ENCODE data around the gene TRMT1.
"Not testable (repeated sequence)": the region's sequence is repeated elsewhere in the genome, so short reads cannot be mapped to it uniquely, and the experiment has no call there.

TRMT1 gene

GRCh38 chr19:13150187-13150930 is 33.8 kb upstream of the TRMT1 start, which contains the start of the genes IER2 and STX10:
IER2 (plus strand) TSS chr19:13150411; CDS start chr19:13153187, 2,776 bp downstream.
STX10 (minus strand) TSS chr19:13150375; CDS start chr19:13150173, 202 bp downstream.
- FAIRE-seq: no peak

GRCh38 chr19:13149628-13150186 is 33.2 kb upstream of the TRMT1 start:
- FAIRE-seq: no peak

GRCh38 chr19:13149173-13149627 is 32.7 kb upstream of the TRMT1 start:
- not testable (repeated sequence) for FAIRE-seq

GRCh38 chr19:13146763-13147563 is 30.4 kb upstream of the TRMT1 start:
- FAIRE-seq: no peak

- no peak for FAIRE-seq
Measured at GRCh38 chr19:13139633-13140311, 23.2 kb upstream of the TRMT1 start.

- no peak for FAIRE-seq
Measured at GRCh38 chr19:13138916-13139198, 22.3 kb upstream of the TRMT1 start.

GRCh38 chr19:13138171-13138915 is 21.8 kb upstream of the TRMT1 start:
- no peak for FAIRE-seq

- no peak for FAIRE-seq
Measured at GRCh38 chr19:13137290-13137794, 20.8 kb upstream of the TRMT1 start.

GRCh38 chr19:13135068-13136062 is 18.8 kb upstream of the TRMT1 start:
- no peak for FAIRE-seq

GRCh38 chr19:13134626-13135025 is 18.1 kb upstream of the TRMT1 start:
- no peak for FAIRE-seq

GRCh38 chr19:13133241-13133870 is 16.8 kb upstream of the TRMT1 start:
- FAIRE-seq: no peak

- FAIRE-seq: no peak
Measured at GRCh38 chr19:13132471-13133180, 16.1 kb upstream of the TRMT1 start.

GRCh38 chr19:13130886-13131490 is 14.4 kb upstream of the TRMT1 start:
- FAIRE-seq: no peak

- FAIRE-seq: no peak
Measured at GRCh38 chr19:13129384-13129783, 12.8 kb upstream of the TRMT1 start.

GRCh38 chr19:13128583-13128982 is 12.0 kb upstream of the TRMT1 start:
- no peak for FAIRE-seq

- FAIRE-seq: no peak
Measured at GRCh38 chr19:13127811-13128575, 11.5 kb upstream of the TRMT1 start.

- FAIRE-seq: no peak
Measured at GRCh38 chr19:13127051-13127450, 10.5 kb upstream of the TRMT1 start.

Data from islet of Langerhans (tissue), 1 donor.